GM21526 (cell line): ENCODE data around the gene FGD2.
"Not testable (repeated sequence)": the region's sequence is repeated elsewhere in the genome, so short reads cannot be mapped to it uniquely, and the experiment has no call there.

ENCODE experiments used
- ATAC-seq: cut with Tn5 transposase; IDR thresholded peaks from one replicate; pipeline ENCODE4 v1.9.1; 2021; ENCODE audit warnings: moderate library complexity; ENCODE audit not compliant: unreplicated experiment, low FRiP score

FGD2 gene

GRCh38 chr6:36989264-36989663 lies 16.2 kb upstream of the FGD2 start:
- no peak for ATAC-seq

- not testable (repeated sequence) for ATAC-seq
Observed at GRCh38 chr6:36990401-36990800, 15.1 kb upstream of the FGD2 start.

DNA sequence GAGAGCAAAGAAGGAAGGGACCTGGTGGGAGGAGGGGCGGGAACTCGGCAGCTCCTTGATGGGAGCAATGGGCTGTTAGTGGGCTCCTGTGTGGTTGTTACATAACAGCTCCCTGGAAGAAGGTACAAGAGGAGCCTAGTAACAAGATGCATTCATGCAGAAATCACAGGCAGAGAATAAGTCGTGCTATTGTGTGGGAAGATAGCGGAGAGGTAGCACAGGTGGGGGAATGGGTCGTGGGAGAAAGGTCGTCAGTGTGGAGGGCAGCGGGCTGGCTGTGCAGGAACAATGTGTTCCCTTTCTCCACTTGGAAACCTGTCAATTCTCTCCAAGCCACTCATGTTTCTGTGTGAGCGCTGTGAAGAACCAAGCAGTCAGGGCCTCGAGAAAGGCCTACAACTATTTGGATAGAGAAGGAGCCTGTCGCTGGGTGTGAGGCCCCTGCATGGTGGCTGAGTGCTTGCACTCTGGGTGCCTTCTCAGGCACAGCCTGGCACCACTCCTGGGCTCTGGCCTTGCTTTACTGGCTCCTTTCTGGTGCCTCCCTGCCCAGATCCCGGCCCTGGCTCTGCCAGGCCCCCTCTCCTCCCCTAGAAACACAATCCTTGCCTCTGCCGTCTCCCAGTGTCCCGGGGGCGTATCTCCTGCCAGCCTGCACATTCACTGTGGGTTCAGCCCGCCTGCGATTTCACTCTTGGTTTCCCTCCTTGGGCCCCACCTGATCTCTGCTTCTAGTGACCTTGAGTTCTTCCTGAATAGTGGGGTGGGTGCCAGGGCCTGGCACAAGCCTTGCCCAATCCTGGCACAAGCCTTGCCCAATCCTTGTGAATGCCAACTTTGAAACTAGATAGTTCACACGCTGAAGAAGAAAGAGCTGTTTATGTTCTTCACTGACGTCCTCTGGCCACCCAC lies 7.4 kb upstream of the FGD2 start:
- no peak for ATAC-seq

DNA sequence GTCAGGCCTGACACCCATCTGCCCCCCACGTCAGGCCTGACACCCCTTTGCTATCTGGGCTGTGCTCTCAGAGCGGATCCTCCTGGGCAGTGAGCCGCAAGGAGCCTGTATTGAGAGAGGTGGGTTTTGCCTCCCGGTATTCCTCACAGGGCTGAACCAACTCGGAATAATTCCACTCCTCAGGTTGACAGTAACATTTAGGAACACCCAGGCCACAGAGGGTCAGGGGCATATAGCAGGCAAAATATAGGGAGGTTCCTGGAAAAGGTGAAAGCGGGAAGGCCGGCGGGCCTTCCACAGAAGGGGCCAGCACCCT lies 6.8 kb upstream of the FGD2 start:
- no peak for ATAC-seq

DNA sequence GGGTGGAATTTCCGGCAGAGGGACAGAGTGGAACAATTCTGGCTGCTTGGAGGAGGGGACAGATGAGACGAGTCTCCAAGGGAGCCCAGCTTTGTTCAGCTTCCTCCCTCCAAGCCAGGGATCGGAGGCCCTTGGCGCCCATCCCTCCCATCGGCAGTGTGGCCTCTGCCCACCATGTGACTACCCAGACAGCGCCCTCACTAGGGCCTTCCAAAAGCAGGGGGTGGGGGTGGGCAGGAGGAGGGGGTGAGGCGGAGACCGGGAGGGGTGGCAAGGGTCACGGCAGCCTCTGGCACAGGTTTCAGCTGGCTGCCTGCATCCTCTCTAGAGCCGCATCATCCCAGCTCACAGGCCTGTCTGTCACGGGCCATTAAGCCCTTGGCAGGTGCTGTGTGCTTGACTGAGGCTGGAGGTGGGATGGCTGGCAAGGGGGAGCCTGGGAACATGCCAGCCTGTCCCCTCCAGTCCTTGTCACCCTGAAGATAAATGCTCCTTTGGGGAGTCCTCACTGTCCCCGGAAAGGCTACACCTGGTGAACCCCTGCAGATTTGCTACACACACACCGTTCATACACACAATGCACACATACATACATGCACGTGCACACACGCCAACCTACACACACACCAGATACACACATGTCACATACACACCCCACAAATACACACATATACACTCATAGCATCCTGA lies 6.2 kb upstream of the FGD2 start:
- no peak for ATAC-seq

GRCh38 chr6:36999751-37000125 lies 5.7 kb upstream of the FGD2 start:
- ATAC-seq, result no peak

DNA sequence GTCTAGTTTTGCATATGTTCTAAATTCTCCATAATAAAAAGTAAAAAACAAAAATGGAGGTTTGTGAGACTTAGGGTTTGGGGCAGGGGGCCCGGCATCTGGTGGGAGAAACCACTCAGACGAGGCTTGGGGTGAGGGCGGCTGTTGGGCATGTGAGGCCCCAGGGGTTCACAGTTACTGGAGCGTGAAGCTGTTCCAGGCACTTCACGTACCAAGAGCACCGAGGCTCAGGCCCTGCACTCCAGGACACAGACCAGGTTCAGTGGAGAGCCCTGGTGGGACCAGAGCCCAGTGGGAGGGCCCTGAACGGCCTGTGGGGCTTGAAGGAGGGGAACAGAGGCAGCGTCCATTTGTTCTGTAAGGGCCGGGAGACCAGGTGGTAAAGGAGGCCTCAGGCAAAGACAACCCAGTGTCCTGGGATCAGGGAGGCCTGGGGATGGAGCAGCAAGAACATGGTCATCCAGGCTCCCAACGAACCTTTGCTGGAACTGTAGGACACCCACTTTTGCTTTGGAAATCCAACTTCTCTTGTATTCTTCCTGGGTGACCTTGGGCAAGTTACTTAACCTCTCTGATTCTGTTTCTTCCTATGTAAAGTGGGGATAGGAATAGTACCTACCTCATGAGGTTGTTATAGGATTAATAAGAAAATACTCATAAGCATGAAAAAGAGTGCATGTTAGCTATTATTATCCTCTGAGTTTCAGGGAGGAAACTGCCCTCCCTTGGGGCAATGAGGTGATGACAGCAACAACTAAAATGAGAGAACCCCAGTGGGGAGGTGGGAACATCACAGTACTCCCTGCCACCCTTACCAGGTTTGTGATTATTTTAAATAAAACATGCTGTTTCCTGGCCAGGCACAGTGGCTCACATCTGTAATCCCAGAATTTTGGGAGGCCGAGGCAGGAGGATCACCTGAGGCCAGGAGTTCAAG lies 1.1 kb upstream of the FGD2 start:
- no peak for ATAC-seq

DNA sequence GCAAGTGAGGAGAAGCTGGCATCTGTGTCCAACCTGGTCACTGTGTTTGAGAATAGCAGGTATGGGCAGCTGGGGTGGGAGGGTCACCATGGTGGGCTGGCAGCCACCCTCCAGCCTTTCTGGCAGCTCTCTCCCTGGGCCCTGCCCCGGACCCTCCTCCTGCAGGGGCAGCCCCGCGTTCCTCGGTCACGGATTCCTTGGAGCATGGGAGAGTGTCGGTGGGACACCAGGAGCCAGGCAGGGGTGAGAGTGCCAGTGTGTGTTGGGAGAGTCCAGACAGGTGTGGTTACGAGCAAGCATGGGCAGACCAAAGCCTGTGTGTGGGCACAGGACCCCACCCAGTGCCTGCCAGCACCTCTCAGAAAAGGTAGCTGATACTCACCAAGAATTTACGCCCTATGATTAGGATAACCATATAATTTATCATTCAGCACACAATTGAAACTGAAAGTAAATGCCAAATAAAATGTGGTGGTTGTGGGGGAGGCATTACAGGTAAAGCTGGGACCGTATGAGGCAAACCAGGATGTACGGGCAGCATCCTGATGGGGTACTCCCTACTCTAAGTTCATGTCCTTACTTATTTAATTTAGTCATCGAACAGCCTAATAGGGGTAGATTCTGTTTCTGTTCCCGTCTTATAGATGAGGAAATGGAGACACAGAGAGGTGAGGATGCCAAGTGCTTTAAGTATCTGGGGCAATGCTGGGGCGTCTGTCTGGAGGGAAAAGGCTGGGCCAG lies 542 bp downstream of the FGD2 start:
- ATAC-seq, result peak; percentile 9

DNA sequence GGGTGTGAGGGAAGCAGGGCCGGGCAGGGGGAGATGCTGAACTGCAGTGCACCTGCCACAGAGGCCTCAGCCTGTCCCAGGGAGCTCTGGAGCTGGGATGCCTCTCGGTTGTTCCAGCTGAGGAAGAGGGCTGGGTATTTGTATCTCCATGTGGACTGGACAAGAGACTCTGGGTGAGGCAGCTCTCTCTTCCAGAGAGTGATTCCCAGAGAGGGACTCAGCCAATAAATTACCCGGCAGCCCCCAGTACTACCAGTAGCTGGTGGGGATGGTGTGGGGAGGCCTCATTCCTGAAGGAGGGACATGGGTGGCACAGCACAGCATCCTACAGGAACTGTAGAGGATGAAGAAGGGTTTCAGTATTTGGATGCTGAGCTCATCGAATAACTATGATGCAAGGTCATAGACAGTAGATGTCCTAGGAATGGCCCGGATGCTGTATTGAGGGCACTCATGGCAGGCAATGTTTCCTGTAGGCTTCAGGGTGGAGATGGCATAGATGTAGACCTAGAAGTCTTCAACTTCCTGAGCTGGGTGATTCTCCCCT lies 1.4 kb downstream of the FGD2 start:
- ATAC-seq, result no peak

DNA sequence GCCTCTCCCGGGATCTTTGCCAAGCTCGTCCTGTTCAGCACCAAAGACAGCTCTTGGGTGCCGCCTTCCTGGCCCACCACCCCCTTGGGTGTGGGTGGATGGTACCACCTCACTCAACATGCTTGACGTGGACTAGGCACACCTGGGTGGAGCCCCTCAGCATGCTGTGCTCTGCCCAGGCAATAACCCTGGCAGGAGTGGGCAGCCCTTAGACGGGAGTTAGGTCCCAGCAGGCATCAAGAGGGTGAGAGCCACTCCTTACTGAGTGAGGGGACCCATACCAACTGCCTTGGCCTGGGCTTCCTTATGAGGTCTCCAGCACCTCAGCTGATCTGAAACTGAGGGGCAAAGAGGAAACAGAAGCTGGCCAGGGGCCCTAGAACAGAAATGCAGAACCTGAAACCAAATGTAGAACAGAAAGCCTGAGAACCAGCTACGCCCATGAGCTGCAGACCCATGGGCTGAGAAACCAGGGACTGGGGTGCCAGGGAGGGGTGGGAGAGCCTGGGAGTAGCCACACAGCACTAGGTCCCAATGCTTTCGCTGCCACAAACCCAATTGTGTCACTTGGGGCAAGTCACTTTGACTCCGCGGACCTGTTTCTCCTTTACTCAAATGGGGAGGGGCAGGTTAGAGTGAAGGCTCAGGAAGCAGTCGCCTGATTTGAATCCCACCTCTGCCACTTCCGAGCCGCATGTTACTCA lies 2.0 kb downstream of the FGD2 start:
- ATAC-seq, result no peak

DNA sequence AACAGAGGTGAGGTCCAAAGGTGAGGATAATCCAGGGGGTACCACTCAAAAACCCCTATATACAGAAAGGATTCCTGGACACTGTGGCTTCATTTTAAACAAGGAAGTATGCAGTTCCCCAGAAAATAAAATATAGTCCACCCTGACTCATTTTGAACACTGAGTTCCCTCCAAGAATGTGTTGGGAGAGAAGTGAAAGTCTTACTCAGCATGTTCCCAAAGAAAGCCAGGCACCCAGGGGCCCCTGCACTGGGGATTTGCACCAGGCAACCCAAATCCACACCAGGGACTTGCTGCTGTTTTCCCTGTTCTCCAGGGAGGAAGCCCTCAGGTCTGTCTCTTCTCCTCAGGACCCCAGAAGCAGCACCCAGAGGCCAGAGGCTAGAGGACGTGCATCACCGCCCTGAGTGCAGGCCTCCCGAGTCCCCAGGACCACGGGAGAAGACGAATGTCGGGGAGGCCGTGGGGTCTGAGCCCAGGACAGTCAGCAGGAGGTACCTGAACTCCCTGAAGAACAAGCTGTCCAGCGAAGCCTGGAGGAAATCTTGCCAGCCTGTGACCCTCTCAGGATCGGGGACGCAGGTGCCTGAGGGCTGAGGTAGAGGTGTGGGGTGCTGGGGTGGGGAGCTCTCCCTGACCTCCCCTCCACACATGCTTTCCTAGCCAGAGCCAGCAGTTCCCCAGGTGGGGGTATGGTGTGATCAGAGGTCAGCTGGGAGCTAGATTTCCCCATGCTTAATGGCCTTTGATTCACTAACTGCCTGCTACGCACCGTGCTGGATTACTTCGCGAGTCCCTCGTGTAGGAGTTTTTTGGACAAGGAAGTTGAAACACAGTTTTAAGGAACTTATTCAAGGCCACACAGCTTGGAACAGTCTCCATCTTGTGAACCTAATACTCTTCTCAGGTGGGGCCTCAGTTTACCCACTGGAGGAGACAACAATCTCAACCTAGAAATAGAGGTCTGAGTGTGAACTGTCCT lies 3.3 kb downstream of the FGD2 start:
- ATAC-seq, result no peak

- no peak for ATAC-seq
Observed at GRCh38 chr6:37010402-37010892, 5.0 kb downstream of the FGD2 start.

DNA sequence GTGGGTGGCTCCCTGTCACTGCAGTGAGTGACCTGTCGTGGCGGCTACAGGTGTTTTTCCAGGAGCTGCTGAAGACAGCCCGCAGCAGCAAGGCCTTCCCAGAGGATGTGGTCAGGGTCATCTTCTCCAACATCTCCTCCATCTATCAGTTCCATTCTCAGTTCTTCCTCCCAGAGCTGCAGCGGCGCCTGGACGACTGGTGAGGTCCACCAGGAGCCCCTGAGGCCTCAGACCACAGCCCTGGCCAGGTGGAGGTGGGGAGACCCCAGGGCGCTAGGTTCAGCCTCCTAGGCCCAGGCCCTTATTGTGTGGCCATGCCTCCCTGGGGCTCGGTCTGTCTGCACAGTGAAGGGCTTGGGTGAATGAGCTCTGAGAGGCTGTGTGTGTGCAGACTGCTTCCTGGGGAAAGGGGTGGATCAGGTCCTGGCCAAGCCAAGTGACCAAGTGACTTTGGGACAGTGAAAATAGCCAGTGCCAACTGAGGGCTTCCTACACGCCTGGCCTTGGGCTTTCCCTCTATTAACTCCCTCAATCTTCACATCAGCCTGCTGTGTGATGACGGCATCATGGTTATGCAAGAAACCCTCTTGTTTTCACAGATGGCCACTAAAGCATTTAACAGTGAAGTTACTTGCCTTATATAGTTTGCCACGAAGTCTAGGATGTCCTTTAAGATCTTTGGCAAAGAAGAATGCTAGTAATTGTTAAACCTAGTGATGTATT lies 6.4 kb downstream of the FGD2 start:
- no peak for ATAC-seq

- ATAC-seq, result no peak
Observed at GRCh38 chr6:37013516-37014491, 8.3 kb downstream of the FGD2 start.

GRCh38 chr6:37014667-37015066 lies 9.2 kb downstream of the FGD2 start:
- ATAC-seq, result no peak

DNA sequence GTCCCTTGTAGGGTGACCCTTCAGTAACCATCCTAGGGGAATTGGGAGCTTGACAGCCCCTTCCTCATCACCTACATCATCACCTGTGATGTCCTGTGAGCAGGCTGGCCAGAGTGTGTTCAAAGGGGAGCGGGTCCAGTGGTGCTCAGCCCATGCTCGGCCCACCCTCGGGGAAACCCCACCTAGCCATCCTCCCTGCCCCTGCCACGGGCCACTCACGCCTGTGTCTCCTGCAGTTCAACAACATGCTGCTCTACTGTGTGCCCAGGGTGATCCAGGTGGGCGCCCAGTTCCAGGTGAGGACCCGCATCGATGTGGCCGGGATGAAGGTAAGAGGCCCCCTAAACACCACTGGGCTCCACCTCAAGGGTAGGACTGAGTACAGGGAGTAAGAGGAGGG lies 10.1 kb downstream of the FGD2 start:
- no peak for ATAC-seq
